GM19372 (cell line): ENCODE results near the gene FOXK2.

ENCODE experiments used
- ATAC-seq: cut with Tn5 transposase; IDR thresholded peaks from one replicate; pipeline ENCODE4 v1.9.1; 2021; ENCODE audit warnings: mild to moderate bottlenecking, low read depth, moderate library complexity; ENCODE audit not compliant: unreplicated experiment

Gene FOXK2

GRCh38 chr17:82518826-82519810 lies at the start of gene FOXK2:
Gene FOXK2 (plus strand): TSS chr17:82519732. CDS start chr17:82519889, 157 bp downstream.
- ATAC-seq, result peak; percentile 96

DNA sequence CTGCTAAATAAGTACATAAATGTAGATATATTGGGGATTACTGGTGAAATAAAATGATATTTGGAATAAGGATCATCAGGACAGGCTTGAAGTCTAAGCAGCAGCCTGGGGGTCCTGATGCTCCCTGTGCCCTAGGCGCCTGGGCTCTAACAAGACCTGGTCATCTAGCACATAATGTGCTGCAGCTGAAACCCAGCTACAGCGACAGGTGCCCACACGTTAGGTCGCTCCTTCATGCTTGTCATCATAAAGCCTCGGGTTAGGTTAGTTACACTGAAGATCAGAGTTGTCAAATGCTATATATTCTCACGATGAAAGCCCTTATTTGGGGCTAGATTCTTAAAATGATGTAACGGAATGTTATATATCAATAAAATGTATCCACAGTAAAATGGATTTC lies 49.5 kb upstream of the FOXK2 start:
- ATAC-seq, result no peak

GRCh38 chr17:82474223-82475010 lies 45.1 kb upstream of the FOXK2 start:
- ATAC-seq, result no peak

- no peak for ATAC-seq
Measured at GRCh38 chr17:82475458-82475857, 44.1 kb upstream of the FOXK2 start.

DNA sequence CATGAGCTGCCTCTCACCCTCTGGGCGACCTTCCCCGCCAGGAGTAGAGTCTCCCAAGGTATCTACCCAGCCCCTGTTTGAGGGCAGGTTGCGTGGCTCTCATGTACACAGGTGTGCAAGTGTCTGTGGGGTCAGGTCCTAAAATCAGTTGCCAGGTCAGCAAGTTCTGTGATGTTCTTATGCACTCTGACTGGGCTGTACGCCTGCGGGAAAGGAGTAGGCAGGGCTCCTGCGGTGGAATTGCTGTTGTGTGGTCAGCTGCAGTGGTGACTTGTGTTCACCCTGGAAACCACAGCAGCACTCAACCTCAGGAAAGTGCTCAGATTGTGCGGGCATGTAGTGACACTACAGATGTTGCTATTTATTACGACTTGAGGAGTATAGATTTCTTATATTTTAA lies 41.6 kb upstream of the FOXK2 start:
- ATAC-seq, result no peak

DNA sequence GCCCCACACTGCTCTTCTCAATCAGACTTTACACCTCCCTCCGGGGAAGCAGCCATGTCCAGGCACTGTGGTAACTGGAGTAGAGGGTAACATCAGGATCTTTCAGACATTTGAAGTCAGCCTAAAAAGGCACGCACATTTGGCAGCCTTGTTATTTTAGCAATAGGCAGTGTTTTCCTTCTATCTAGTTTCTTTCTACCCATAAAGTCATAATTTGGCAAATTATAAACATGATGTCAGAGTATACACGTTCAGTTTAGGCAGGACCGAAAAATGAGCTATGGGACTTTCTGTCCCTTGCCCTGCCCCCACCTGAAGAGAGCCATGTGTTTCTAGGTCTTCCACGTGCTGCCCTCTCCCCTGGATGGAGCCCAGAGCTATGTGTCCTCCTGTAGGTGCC lies 39.9 kb upstream of the FOXK2 start:
- ATAC-seq, result no peak

DNA sequence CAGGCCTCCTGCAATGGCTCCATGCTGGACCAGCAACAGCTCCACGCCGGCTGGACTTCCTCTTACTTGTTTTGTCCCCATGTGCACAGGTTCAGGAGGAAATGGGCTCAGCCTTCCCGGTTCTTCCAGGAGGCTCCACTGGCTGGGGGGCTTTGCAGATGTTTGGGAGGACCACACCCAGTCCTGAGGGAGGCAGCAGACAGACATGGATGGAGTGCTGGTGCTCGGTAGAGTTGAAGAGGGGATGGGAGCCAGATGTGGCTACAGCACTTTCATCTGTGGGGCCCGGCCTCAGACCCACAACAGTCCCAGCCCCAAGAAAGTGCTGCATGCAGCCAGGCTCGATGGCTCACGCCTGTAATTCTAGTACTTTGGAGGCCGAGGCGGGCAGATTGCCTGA lies 39.2 kb upstream of the FOXK2 start:
- no peak for ATAC-seq

GRCh38 chr17:82483204-82483660 lies 36.3 kb upstream of the FOXK2 start:
- no peak for ATAC-seq

GRCh38 chr17:82483836-82484235 lies 35.7 kb upstream of the FOXK2 start:
- no peak for ATAC-seq

DNA sequence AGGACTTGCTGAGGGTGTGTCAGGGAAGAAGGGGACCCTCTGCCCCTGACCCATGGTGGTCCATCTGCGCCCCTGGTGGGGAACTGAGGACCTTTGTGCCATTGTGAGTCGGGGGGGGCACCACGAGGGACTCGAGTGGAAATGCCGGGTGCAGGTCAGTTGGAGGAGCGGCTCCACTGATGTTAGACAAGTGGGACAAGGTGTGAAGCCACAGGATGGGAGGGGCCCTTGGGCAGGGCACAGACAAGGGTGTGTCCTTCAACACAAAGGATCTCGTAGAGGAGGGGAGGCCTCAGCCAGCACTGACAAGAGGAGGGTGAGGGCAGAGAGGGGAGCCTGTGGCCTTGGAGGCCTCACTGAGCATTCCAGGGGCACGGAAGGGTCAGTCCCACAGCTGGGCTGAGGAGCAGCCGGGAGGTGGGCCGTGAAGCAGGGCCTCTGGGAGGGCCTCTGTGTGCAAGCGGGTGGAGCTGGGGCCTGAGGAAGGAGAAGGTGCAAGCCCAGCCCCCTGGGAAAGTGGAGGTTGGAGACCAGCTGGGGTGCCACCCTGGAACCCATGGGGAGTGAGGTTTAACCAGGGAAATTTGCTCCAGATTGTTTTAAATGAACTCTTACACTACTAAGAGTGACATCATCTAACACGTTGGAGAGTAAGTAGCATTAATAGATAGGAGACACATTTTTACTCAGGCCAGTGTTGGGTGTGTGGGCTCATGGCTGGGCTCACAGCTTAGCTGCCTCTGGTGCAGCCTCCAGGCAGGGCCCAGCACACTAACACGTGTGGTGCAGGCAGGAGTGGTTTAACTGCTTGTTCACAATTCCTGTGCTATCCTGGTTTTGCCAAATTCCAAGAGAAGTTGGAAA lies 33.1 kb upstream of the FOXK2 start:
- no peak for ATAC-seq

GRCh38 chr17:82487910-82488309 lies 31.6 kb upstream of the FOXK2 start:
- ATAC-seq, result no peak

- ATAC-seq, result no peak
Measured at GRCh38 chr17:82489117-82489516, 30.4 kb upstream of the FOXK2 start.

DNA sequence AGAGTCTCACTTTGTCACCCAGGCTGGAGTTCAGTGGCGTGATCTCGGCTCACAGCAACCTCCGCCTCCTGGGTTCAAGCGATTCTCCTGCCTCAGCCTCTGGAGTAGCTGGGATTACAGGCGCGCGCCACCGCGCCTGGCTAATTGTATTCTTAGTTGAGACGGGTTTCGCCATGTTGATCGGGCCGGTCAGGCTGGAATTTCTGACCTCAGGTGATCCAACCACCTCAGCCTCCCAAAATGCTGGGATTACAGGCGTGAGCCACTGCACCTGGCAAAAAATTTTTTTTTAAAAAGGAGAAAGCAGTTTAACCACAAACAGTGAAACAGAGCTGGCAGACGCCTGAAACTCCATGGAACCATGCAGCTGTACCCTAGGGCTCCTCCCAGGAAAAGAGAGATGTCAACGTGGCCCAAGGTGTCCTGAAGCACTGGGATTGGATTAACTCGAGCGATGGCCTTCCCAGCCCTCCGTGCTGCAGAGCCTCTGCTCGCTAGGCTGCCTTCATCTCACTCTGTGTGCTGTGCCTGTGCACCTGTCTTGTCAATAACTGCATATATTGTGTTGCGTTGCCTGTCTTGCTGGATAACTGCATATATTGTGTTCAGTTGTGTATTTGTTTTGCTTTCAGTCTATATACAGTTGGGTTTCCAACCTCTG lies 29.6 kb upstream of the FOXK2 start:
- ATAC-seq, result no peak

- ATAC-seq, result no peak
Measured at GRCh38 chr17:82490512-82491195, 28.9 kb upstream of the FOXK2 start.

- ATAC-seq, result no peak
Measured at GRCh38 chr17:82491196-82491530, 28.4 kb upstream of the FOXK2 start.

DNA sequence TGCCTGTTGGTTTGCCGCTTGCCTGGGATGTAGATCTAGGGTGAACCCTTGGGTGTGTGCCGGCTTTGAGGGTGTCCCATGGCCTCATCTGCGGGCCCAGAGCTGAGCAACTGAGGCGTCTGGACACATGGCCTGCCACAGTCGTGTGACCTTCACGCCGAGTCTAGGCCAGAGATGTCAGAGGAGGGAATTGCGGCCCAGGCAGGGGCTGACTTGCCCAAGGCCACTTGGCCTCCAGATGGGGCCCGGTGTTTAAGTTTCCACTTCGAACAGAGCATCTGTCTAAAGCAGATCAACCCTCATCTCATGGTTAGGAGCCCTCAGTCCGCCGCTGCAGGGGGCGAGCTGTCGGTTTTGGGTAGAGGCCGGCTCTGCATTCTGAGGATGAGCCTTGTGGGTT lies 28.0 kb upstream of the FOXK2 start:
- no peak for ATAC-seq

DNA sequence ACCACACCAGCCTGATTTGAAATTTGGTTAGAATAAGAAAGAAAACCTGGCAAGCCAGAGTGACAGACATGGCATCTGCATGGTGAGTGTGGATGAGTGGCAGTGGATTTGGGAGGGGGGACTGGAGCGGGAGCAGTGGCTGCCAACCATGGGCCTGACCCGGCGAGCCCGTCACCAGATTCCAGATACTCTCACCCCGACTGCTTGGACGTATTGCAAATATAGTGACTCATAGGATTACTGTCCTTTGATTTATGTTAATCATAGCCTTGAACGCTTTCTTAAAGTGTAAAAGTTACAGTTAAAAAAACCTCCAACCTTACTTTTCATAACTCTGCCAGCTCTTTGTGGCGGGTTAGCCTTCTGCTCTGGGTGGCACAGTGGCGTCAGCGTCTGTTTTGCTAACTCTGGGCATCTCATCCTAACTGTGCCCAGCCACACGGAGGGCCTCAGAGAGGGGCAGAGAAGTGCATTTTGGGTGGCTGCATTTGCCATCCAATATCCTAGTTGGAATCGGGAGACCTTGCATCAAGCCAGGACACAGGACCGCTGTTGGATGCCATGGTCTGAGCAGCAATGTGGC lies 26.8 kb upstream of the FOXK2 start:
- ATAC-seq, result no peak

- ATAC-seq, result no peak
Measured at GRCh38 chr17:82493226-82493781, 26.2 kb upstream of the FOXK2 start.
